ENCODE measurements around the gene ZKSCAN3.

GRCh38 chr6:28335564-28336283, 14.0 kb upstream of the ZKSCAN3 start, which contains the start of gene ZSCAN31:
- TF ChIP-seq POLR2AphosphoS5 (IDR thresholded peaks at IDR 0.05; ENCODE audit: low read depth), result peak; percentile 78
- TF ChIP-seq CTCF (conservative IDR thresholded peaks at IDR 0.05; ENCODE audit: low read depth in 2 of 2), result no peak
